Astrocyte of the cerebellum (primary cell): Measurements from ENCODE around the gene CHMP1B.
"Not testable (repeated sequence)": the region's sequence is repeated elsewhere in the genome, so short reads cannot be mapped to it uniquely, and the experiment has no call there.

Experiments used
- DNase-seq: peaks from one replicate; pipeline ENCODE4 v3.0.0-alpha.2; 2011; ENCODE audit warnings: low read depth
- H3K4me3 ChIP-seq: 2 replicates; pipeline ENCODE4 v1.5.1; 2011; ENCODE audit warnings: mild to moderate bottlenecking, low read depth, low read length, moderate library complexity
- CTCF ChIP-seq: IDR thresholded peaks from 2 replicates; pipeline ENCODE4 v1.5.1; 2012; ENCODE audit warnings: low read length, low read depth, moderate library complexity, mild to moderate bottlenecking; ENCODE audit errors: missing control alignments
- in situ Hi-C: cut with HindIII; loops from 2 replicates; pipeline ENCODE4 v1.10.0; 2017; ENCODE audit warnings: low sequenced_read_pairs

The CHMP1B gene

GRCh38 chr18:11845654-11846053 lies 5.6 kb upstream of the CHMP1B start:
- in situ Hi-C loops, result no loop called here

DNA sequence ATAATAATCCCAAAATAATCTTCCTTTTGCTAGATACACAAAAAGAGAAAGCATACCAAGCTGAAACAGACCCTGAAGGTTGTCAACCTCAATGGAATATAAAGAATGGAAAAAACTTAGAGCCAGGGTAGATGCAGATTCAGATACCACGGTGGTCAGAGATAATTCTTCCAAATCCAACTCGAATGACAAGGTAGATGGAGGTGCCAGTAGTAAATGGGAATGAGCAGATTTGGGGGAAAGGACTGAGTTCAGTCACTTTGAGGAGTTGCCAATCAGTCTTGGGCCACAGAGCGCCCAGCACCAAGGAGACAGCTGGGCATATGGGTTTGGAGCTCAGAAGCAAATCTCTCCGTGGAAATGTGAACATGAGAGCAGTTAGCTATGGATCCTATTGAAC lies 3.4 kb upstream of the CHMP1B start:
- TF ChIP-seq CTCF, result no peak
- DNase-seq, result no peak
- no peak overlapping the region for H3K4me3 ChIP-seq
- in situ Hi-C loops, result no loop called here

More at GRCh38 chr18:11845654-11846053, 5.6 kb upstream of the CHMP1B start:
- DNase-seq, result no peak
- TF ChIP-seq CTCF, result no peak
- no peak overlapping the region for H3K4me3 ChIP-seq

GRCh38 chr18:11849279-11849678 lies 1.9 kb upstream of the CHMP1B start:
- TF ChIP-seq CTCF, result no peak
- DNase-seq, result no peak
- H3K4me3 ChIP-seq, result peak overlapping the region; percentile 90
- in situ Hi-C loops, result no loop called here

DNA sequence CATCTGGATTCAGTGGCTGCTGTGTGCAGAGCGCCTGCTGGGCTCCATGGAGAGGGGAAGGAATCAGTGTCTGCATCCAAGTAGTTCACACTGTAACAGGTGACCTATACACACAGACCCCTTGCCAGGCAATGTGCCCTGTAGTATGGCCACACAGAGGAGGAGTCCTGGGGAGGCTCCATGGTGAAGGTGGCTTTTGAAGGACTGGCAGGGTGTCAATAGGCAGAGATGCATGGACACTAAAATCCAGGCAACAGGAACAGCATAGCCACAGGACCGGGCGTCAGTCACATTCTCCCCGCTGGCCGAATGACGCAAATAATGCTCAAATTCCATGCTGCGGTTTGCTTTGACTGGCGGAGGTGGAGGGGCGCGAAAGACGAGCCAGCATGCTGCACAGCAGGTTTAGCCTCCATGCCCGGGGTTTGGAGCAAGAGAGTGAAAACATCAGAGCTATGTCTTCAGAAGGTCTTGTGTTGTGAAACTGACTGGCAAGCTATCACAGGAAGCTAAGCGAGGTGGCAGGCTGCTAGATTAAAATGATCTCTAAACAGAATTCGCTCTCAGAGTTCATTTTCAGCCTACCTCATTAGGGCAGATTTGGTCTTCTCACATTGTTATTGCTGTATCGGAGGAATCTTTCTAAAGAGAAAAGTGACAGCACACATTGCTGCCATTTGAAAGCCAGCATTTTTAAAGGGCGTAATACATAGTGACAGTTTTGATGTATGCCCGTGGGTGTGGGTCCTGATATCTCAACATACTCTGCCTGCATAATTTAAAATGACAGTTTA lies 1.2 kb upstream of the CHMP1B start:
- in situ Hi-C loops, result no loop called here
- no peak for TF ChIP-seq CTCF

DNA sequence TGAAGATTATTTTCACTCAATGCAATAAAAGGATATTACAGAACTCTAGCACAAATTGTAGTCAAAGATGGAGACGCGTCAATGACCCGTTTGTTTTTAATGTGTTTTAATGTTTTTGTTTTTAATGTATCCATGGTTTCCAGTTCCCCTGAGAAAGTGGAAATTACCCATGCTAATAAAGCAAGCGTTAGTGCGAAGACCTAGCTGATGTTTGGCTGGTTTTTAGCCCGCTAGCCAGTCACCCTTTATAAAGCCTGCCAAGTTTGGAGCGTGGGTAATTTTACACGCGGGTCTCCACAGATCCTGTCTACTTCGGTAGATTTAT lies 430 bp upstream of the CHMP1B start:
- DNase-seq, result peak; percentile 79
- in situ Hi-C loops, result no loop called here
- TF ChIP-seq CTCF, result no peak
- H3K4me3 ChIP-seq, result peak overlapping the region; percentile 90

More for the DNA sequence above, 1.2 kb upstream of the CHMP1B start:
- DNase-seq, result peak; percentile 98
- peak overlapping the region; percentile 90 for H3K4me3 ChIP-seq

GRCh38 chr18:11851806-11852337 lies 659 bp downstream of the CHMP1B start:
- no peak for DNase-seq
- H3K4me3 ChIP-seq, result peak overlapping the region; percentile 90
- in situ Hi-C loops, result no loop called here
- no peak for TF ChIP-seq CTCF

- H3K4me3 ChIP-seq, in situ Hi-C loops, DNase-seq: not testable (repeated sequence)
Observed at GRCh38 chr18:11854554-11854953, 3.3 kb downstream of the CHMP1B start.
